Measurements from ENCODE around the gene LETMD1.
"Not testable (repeated sequence)": the region's sequence is repeated elsewhere in the genome, so short reads cannot be mapped to it uniquely, and the experiment has no call there.

LETMD1 gene

GRCh38 chr12:51047655-51048540, at the start of gene LETMD1:
Gene LETMD1, plus strand, starts transcription at chr12:51048327. Its CDS starts 30 bp downstream, at chr12:51048357.
- DNase-seq (ENCODE audit: low read depth in 2 of 2) = peak; percentile 92 to 94

- DNase-seq (ENCODE audit: low read depth in 2 of 2) = no peak
These were observed 49.0 kb upstream of the LETMD1 start for GRCh38 chr12:50999093-50999492.

- peak; percentile 58 to 65 for DNase-seq (ENCODE audit: low read depth in 2 of 2)
These were observed 47.9 kb upstream of the LETMD1 start for GRCh38 chr12:51000245-51000644.

- no peak for DNase-seq (ENCODE audit: low read depth in 2 of 2)
These were observed 46.3 kb upstream of the LETMD1 start for GRCh38 chr12:51001799-51002198.

GRCh38 chr12:51004504-51004903, 43.6 kb upstream of the LETMD1 start:
- no peak for DNase-seq (ENCODE audit: low read depth in 2 of 2)

GRCh38 chr12:51005030-51005429, 43.1 kb upstream of the LETMD1 start:
- no peak for DNase-seq (ENCODE audit: low read depth in 2 of 2)

GRCh38 chr12:51005671-51006070, 42.5 kb upstream of the LETMD1 start:
- DNase-seq (ENCODE audit: low read depth in 2 of 2) = no peak

GRCh38 chr12:51008329-51009055, 39.6 kb upstream of the LETMD1 start:
- DNase-seq (ENCODE audit: low read depth in 2 of 2) = no peak

GRCh38 chr12:51009056-51009440, 39.1 kb upstream of the LETMD1 start:
- no peak for DNase-seq (ENCODE audit: low read depth in 2 of 2)

GRCh38 chr12:51011955-51012354, 36.2 kb upstream of the LETMD1 start:
- DNase-seq (ENCODE audit: low read depth in 2 of 2) = no peak

GRCh38 chr12:51012570-51013236, 35.4 kb upstream of the LETMD1 start:
- DNase-seq (ENCODE audit: low read depth in 2 of 2) = no peak

GRCh38 chr12:51013441-51013840, 34.7 kb upstream of the LETMD1 start:
- DNase-seq (ENCODE audit: low read depth in 2 of 2) = no peak

- not testable (repeated sequence) for DNase-seq (ENCODE audit: low read depth in 2 of 2)
These were observed 33.7 kb upstream of the LETMD1 start for GRCh38 chr12:51014467-51014866.

- no peak for DNase-seq (ENCODE audit: low read depth in 2 of 2)
These were observed 30.7 kb upstream of the LETMD1 start for GRCh38 chr12:51017452-51017851.

- DNase-seq (ENCODE audit: low read depth in 2 of 2) = no peak
These were observed 29.2 kb upstream of the LETMD1 start for GRCh38 chr12:51018956-51019355.

- no peak for DNase-seq (ENCODE audit: low read depth in 2 of 2)
These were observed 28.2 kb upstream of the LETMD1 start for GRCh38 chr12:51019927-51020326.

GRCh38 chr12:51020448-51021182, 27.5 kb upstream of the LETMD1 start:
- no peak for DNase-seq (ENCODE audit: low read depth in 2 of 2)

GRCh38 chr12:51021694-51022093, 26.4 kb upstream of the LETMD1 start:
- DNase-seq (ENCODE audit: low read depth in 2 of 2) = no peak

GRCh38 chr12:51023625-51024382, 24.3 kb upstream of the LETMD1 start:
- DNase-seq (ENCODE audit: low read depth in 2 of 2) = no peak

GRCh38 chr12:51025338-51025835, 22.7 kb upstream of the LETMD1 start:
- no peak for DNase-seq (ENCODE audit: low read depth in 2 of 2)

All from fibroblast of skin of left biceps (primary cell).